Immature natural killer cell (primary cell): ENCODE data around the gene RTRAF. TPM values are rescaled to one million over a fixed set of nuclear protein-coding genes. Genes with fewer than 3 reads are reported as not detected.

ENCODE experiments used
- DNase-seq, 3 donors: peaks; one replicate each; pipeline ENCODE4 v3.0.0; 2022; ENCODE audit warnings: mixed read lengths in 1 of 3
- H3K27ac Mint-ChIP-seq, 6 donors: one replicate each; pipeline ENCODE4 v1.8.0; 2020; ENCODE audit warnings: mixed read lengths in 6 of 6, mild to moderate bottlenecking in 5 of 6, inconsistent platforms in 4 of 6, moderate library complexity in 3 of 6
- H3K27me3 Mint-ChIP-seq, 3 donors: one replicate each; pipeline ENCODE4 v1.8.0; 2020 to 2021; ENCODE audit warnings: low read depth in 3 of 3, mild to moderate bottlenecking in 3 of 3, mixed read lengths in 3 of 3, moderate library complexity in 3 of 3, inconsistent platforms in 1 of 3
- H3K36me3 Mint-ChIP-seq, 3 donors: one replicate each; pipeline ENCODE4 v1.8.0; 2020; ENCODE audit warnings: mixed read lengths in 3 of 3, inconsistent platforms in 2 of 3, mild to moderate bottlenecking in 2 of 3
- H3K4me1 Mint-ChIP-seq, 2 donors: one replicate each; pipeline ENCODE4 v1.8.0; 2020; ENCODE audit warnings: inconsistent platforms in 2 of 2, mild to moderate bottlenecking in 2 of 2, mixed read lengths in 2 of 2, moderate library complexity in 1 of 2
- H3K4me3 Mint-ChIP-seq, 5 donors: one replicate each; pipeline ENCODE4 v1.8.0; 2020; ENCODE audit warnings: mild to moderate bottlenecking in 5 of 5, mixed read lengths in 5 of 5, inconsistent platforms in 3 of 5, moderate library complexity in 3 of 5
- H3K9me3 Mint-ChIP-seq, 6 donors: one replicate each; pipeline ENCODE4 v1.8.0; 2020; ENCODE audit warnings: mild to moderate bottlenecking in 6 of 6, mixed read lengths in 6 of 6, inconsistent platforms in 4 of 6, moderate library complexity in 3 of 6
- polyA plus RNA-seq, 3 donors: library from polyadenylated mRNA; unstranded; fragments of 300-500 nt; fragmentation: Illumina TruSeq; gene quantifications; one replicate each; pipeline ENCODE4 v1.2.3, GENCODE V29; 2021

Gene RTRAF
- polyA plus RNA-seq, 3 donors from 2014 or later: 92.1 to 162 (median 137) TPM

- Mint-ChIP-seq H3K4me3 (no peak overlapping the region), H3K27ac (no peak overlapping the region), H3K4me1 (no peaks in the 10 kb centered on the region), H3K27me3 (peaks cover 0 to 7% (median 3%) of the 10 kb centered on the region in 3 donors), H3K36me3 (peaks cover 0 to 4% (median 3%) of the 10 kb centered on the region in 3 donors), H3K9me3 (no peaks in the 10 kb centered on the region)
- DNase-seq: no peak
Observed at GRCh38 chr14:52049721-52050588, 60.6 kb downstream of the RTRAF start.

DNA sequence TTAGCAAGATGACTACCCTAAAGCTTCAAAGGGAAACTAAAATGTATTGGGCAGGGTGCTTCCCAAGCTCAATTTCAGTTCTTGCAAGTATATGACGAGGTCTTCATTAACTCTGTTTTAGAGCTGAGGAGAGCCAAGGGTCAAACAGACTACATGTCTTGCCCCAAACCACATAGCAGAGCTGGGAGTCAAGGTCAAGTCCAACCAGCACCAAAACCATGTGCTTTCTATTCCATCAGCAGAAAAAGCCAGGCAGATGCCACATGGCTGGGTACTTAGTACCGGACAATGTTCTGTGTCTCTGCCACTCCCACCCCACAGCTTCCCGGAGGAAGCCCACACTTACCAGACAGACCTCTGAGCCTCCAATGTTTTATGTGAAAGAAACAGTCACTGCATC is 61.9 kb downstream of the RTRAF start:
- H3K4me3 Mint-ChIP-seq: no peak overlapping the region
- DNase-seq: no peak
- peaks cover 0 to 7% (median 3%) of the 10 kb centered on the region in 3 donors for H3K27me3 Mint-ChIP-seq
- no peaks in the 10 kb centered on the region for H3K9me3 Mint-ChIP-seq
- H3K36me3 Mint-ChIP-seq: peaks cover 0 to 6% (median 4%) of the 10 kb centered on the region in 3 donors
- no peaks in the 10 kb centered on the region for H3K4me1 Mint-ChIP-seq
- no peak overlapping the region for H3K27ac Mint-ChIP-seq

- Mint-ChIP-seq H3K4me1 (no peaks in the 10 kb centered on the region), H3K27ac (no peak overlapping the region), H3K36me3 (peaks cover 0 to 6% (median 4%) of the 10 kb centered on the region in 3 donors), H3K4me3 (no peak overlapping the region), H3K27me3 (peaks cover 2 to 7% (median 3%) of the 10 kb centered on the region in 3 donors), H3K9me3 (no peaks in the 10 kb centered on the region)
- DNase-seq: no peak
Observed at GRCh38 chr14:52051871-52052270, 62.5 kb downstream of the RTRAF start.

GRCh38 chr14:52052288-52052943 is 63.1 kb downstream of the RTRAF start:
- no peak for DNase-seq
- peaks cover 2 to 7% (median 3%) of the 10 kb centered on the region in 3 donors for H3K27me3 Mint-ChIP-seq
- no peaks in the 10 kb centered on the region for H3K4me1 Mint-ChIP-seq
- peaks cover 0 to 6% (median 4%) of the 10 kb centered on the region in 3 donors for H3K36me3 Mint-ChIP-seq
- H3K4me3 Mint-ChIP-seq: no peak overlapping the region
- H3K27ac Mint-ChIP-seq: no peak overlapping the region
- no peaks in the 10 kb centered on the region for H3K9me3 Mint-ChIP-seq

GRCh38 chr14:52053044-52053443 is 63.7 kb downstream of the RTRAF start:
- Mint-ChIP-seq H3K4me1 (no peaks in the 10 kb centered on the region), H3K4me3 (no peak overlapping the region), H3K36me3 (peaks cover 0 to 6% (median 4%) of the 10 kb centered on the region in 3 donors), H3K27ac (no peak overlapping the region), H3K27me3 (peaks cover 2 to 7% (median 3%) of the 10 kb centered on the region in 3 donors), H3K9me3 (no peaks in the 10 kb centered on the region)
- no peak for DNase-seq

- H3K9me3 Mint-ChIP-seq: no peaks in the 10 kb centered on the region
- no peak for DNase-seq
- H3K27me3 Mint-ChIP-seq: peaks cover 2 to 7% (median 3%) of the 10 kb centered on the region in 3 donors
- H3K4me3 Mint-ChIP-seq: no peak overlapping the region
- no peak overlapping the region for H3K27ac Mint-ChIP-seq
- H3K36me3 Mint-ChIP-seq: peaks cover 0 to 6% (median 4%) of the 10 kb centered on the region in 3 donors
- H3K4me1 Mint-ChIP-seq: no peaks in the 10 kb centered on the region
Observed at GRCh38 chr14:52054678-52055077, 65.3 kb downstream of the RTRAF start.

- no peak overlapping the region for H3K4me3 Mint-ChIP-seq
- peaks cover 2 to 7% (median 3%) of the 10 kb centered on the region in 3 donors for H3K27me3 Mint-ChIP-seq
- no peaks in the 10 kb centered on the region for H3K9me3 Mint-ChIP-seq
- peaks cover 0 to 6% (median 4%) of the 10 kb centered on the region in 3 donors for H3K36me3 Mint-ChIP-seq
- no peaks in the 10 kb centered on the region for H3K4me1 Mint-ChIP-seq
- DNase-seq: no peak
- H3K27ac Mint-ChIP-seq: no peak overlapping the region
Observed at GRCh38 chr14:52055167-52055566, 65.8 kb downstream of the RTRAF start.

DNA sequence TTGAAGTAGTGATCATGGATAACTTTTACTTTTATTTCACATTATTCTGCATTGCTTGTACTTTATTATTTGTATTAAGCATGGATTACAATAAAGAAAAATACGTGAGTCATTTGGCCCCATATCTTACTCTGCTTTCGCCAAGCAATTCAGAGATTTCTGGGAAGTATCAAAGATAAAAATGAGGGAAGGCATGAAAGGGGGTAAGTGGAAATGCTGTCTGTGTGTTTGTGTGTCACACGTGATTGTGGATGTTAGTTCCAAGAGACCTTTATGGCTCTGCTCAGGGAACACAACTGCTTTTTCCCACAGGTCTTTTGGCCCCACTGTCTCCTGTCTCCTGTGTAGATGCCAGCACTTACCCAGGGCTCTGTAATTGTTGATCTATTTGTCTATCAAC is 69.0 kb downstream of the RTRAF start:
- no peaks in the 10 kb centered on the region for H3K9me3 Mint-ChIP-seq
- H3K4me3 Mint-ChIP-seq: no peak overlapping the region
- H3K27ac Mint-ChIP-seq: no peak overlapping the region
- H3K4me1 Mint-ChIP-seq: no peaks in the 10 kb centered on the region
- H3K36me3 Mint-ChIP-seq: peaks cover 0 to 2% (median 0%) of the 10 kb centered on the region in 3 donors
- DNase-seq: no peak
- peaks cover 0 to 6% (median 3%) of the 10 kb centered on the region in 3 donors for H3K27me3 Mint-ChIP-seq

- H3K9me3 Mint-ChIP-seq: no peaks in the 10 kb centered on the region
- peaks cover 0 to 2% (median 0%) of the 10 kb centered on the region in 3 donors for H3K36me3 Mint-ChIP-seq
- no peak overlapping the region for H3K4me3 Mint-ChIP-seq
- no peaks in the 10 kb centered on the region for H3K4me1 Mint-ChIP-seq
- peaks cover 0 to 6% (median 2%) of the 10 kb centered on the region in 3 donors for H3K27me3 Mint-ChIP-seq
- no peak overlapping the region for H3K27ac Mint-ChIP-seq
- no peak for DNase-seq
Observed at GRCh38 chr14:52059649-52060048, 70.3 kb downstream of the RTRAF start.

DNA sequence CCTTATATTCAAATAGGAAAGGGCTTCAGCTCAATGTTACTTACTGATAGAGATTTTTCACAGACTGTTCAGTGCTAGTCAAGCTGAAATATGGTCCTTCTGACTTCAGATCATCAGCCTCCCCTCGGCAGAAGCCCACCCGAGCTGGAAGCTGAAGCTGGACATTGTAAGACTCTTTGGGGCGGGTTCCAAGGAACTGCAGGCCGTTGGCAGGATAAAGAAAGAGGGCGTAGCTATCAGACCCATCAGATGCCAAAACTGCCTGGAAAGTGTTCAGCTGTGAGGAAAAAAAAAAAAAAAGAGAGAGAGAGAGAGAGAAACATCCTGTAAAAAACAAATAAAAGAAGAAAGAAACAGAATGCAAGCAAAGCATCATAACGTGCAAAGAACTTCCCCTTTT is 70.7 kb downstream of the RTRAF start:
- no peak overlapping the region for H3K4me3 Mint-ChIP-seq
- DNase-seq: no peak
- H3K36me3 Mint-ChIP-seq: peaks cover 0 to 2% (median 0%) of the 10 kb centered on the region in 3 donors
- peaks cover 0 to 8% (median 2%) of the 10 kb centered on the region in 3 donors for H3K27me3 Mint-ChIP-seq
- no peaks in the 10 kb centered on the region for H3K4me1 Mint-ChIP-seq
- no peaks in the 10 kb centered on the region for H3K9me3 Mint-ChIP-seq
- no peak overlapping the region for H3K27ac Mint-ChIP-seq

Other genes with a start within 250 kb of the RTRAF start
- gene GNG2, start 128.9 kb upstream of the RTRAF start, polyA plus RNA-seq: 100 to 1,000 TPM; 391 to 466 (median 462) TPM
- gene NID2, start 79.5 kb downstream of the RTRAF start, polyA plus RNA-seq: under 1 TPM; 0.31 to 0.95 (median 0.35) TPM